Measurements from ENCODE around the gene AGRN. TPM values are rescaled to one million over a fixed set of nuclear protein-coding genes. Genes with fewer than 3 reads are reported as not detected.

The AGRN gene
- total and polyA plus RNA-seq, 8 donors, result 96.8 to 208 (median 149) TPM

DNA sequence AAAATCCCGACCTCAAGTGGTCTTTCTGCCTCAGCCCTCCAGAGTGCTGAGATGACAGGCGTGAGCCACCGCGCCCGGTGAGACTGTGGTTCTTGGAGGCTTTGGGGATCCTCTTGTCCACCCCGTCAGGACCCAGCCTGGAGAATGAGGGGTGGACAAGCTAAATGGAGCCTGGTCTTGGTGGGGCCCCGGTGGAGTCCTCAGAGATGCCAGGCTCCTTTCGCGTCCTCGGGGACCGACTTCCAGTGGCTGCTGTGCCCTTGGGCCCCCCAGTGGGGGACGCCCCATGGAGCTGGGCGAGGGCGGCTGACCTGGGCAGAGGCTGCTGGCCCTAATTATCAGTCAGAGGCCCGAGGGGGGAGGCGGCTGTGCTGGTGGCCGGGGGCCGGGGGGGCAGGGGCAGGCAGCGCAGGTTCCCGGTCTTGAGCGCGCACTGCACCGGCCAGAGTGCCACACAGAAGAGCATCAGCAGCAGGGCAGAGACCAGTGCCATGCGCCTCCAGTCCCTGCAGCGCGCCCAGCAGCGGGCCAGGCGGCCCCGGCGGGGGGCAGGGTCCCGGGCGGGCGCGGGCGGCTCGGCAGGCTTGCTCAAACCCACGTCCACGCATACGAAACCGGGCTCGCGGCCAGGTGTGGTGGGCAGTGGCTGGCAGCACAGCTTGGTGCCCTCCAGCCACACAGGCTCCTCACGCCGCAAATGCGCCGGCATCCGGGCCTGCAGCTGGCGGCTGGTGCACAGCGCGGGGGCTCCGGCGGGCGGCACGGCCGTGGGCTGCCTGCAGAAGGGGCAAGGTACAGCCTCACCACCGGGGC, 51.8 kb downstream of the AGRN start:
- no peaks in the 10 kb centered on the region for H3K36me3 ChIP-seq
- H3K4me3 ChIP-seq, result no peak overlapping the region
- no peak for ATAC-seq
- H3K9me3 ChIP-seq, result no peaks in the 10 kb centered on the region
- peaks cover 4 to 20% of the 10 kb centered on the region in 2 donors for H3K4me1 ChIP-seq
- DNase-seq, result peak in 1 of 4 donors; percentile 81
- no peak overlapping the region for H3K27ac ChIP-seq
- peaks cover 4 to 86% of the 10 kb centered on the region in 2 donors for H3K27me3 ChIP-seq
- intact Hi-C loops (cut with DNase I), result no loop called here
- TF ChIP-seq, protein P1, sequence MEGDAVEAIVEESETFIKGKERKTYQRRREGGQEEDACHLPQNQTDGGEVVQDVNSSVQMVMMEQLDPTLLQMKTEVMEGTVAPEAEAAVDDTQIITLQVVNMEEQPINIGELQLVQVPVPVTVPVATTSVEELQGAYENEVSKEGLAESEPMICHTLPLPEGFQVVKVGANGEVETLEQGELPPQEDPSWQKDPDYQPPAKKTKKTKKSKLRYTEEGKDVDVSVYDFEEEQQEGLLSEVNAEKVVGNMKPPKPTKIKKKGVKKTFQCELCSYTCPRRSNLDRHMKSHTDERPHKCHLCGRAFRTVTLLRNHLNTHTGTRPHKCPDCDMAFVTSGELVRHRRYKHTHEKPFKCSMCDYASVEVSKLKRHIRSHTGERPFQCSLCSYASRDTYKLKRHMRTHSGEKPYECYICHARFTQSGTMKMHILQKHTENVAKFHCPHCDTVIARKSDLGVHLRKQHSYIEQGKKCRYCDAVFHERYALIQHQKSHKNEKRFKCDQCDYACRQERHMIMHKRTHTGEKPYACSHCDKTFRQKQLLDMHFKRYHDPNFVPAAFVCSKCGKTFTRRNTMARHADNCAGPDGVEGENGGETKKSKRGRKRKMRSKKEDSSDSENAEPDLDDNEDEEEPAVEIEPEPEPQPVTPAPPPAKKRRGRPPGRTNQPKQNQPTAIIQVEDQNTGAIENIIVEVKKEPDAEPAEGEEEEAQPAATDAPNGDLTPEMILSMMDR (IDR thresholded peaks at IDR 0.05), result no peak

DNA sequence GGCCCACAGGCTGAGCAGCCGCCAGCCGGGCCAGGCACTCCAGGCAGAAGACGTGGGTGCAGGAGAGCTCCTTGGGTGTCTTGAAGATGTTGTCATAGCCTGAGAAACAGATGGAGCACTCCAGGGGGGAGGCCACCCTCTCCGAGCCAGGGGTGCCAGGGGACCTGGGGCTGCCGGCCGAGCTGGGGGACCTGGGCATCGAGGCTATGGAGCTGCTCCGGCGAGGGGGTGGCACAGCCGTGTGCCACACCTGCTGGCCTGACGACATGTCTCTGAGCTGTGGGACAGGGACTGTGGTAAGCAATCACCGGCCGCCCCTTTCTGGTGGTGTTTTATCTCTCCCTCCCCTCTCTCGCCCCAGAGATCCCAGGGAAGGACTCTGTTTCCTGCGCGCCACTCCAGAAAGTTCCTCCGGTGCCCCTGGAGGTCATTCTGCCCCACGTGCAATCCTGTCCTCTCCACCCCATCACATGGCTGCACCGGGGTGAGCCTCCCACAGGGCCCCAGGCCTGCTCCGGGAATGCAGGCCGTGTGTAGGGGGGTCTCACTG, 52.5 kb downstream of the AGRN start:
- Histone ChIP-seq H3K4me1 (peaks cover 4 to 20% of the 10 kb centered on the region in 2 donors), H3K9me3 (no peaks in the 10 kb centered on the region), H3K27me3 (peaks cover 4 to 79% of the 10 kb centered on the region in 2 donors), H3K27ac (no peak overlapping the region), H3K4me3 (no peak overlapping the region), H3K36me3 (no peaks in the 10 kb centered on the region)
- intact Hi-C loops (cut with DNase I), result no loop called here
- TF ChIP-seq, protein P1 (IDR thresholded peaks at IDR 0.05), result no peak
- peak in 1 of 4 donors; percentile 78 for DNase-seq
- ATAC-seq, result no peak

DNA sequence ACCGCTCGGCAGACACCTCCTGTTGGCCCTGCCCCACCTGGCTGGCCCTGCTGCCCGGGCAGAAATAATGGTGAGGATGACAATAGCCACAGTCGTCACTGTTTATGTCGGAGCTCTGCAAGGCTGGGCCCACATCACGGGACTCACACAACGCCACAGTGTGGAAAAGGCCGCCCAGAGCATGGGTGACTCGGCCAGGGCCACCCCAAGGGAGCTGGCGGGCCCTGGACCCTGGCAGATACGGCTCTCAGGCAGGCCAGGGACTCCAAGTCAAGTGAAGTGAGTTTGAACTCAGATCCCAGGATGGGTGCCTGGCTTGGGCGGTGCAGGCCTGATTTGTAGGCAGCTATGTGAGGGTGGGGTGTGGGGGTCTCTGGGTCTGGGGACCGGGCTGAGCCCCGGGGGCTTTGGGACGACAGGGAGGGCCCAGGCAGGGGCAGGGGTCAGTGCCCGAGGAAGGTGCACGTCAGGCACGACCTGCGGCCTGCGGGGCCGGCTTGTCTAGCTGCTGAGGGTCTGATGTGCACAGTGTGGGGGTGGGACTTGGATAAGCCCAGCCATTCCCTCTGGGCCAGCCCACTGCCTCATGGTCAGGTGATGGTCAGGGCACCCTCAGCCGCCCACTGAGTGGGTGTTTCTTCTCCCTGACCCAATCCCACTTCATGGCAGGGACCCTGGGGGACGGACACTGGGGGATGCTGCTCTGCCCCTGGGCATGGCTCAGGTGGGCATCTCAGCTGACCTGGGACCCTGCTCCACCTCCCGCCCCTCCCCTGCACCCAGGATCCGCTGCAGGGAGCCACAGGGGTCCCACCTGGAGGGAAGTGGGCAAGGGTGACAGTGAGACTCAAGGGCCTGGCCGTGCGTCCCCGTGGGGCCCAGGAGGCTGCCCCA, 53.2 kb downstream of the AGRN start:
- Histone ChIP-seq H3K4me3 (peak overlapping the region in 1 of 2 donors; percentile 23), H3K4me1 (peaks cover 4 to 19% of the 10 kb centered on the region in 2 donors), H3K27ac (peak overlapping the region in 1 of 2 donors; percentile 57), H3K27me3 (peaks cover 4 to 72% of the 10 kb centered on the region in 2 donors), H3K36me3 (no peaks in the 10 kb centered on the region), H3K9me3 (no peaks in the 10 kb centered on the region)
- ATAC-seq, result no peak
- intact Hi-C loops (cut with DNase I), result no loop called here
- peak in 1 of 4 donors; percentile 76 for DNase-seq
- TF ChIP-seq, protein P1 (IDR thresholded peaks at IDR 0.05), result no peak

DNA sequence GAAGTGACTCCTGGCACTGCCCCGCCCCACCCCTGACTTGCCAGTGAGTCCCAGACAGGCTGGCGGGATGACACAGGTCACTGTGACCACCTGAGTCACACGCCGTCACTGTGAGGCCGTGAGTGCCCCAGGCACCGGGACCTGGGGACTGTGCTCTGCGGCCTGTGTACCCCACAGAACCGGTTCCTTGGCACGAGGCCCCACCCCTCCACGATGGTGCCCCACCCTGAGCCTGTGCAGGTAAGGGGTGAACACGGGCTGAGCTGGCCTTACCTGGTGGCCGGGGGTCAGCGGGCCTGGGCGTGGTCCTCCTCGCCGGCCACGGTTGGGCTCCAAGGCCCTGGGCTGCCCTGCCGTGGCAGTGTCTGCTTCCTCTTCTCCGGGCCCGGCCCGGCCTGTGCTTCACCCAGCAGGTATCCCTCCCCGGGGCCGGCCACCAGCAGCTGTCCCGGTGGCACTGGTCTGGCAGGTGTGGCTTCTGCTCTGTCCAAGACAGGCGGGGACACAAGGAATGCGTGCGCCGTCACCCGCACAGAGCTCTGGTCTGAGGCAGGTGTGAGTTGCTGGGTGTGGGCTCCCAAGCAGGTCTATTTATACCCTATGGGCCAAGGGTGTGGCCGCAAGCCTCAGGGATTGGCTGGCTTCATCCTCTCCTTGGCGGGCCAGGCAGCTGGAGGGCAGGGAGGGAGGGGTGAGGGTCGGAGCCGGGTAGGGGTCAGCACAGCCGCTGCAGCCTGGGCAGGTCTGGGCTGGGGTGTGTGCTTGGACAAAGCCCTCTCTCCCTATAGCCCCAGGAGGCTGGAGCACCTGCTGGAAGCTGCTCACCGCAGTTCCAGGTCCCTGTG, 54.0 kb downstream of the AGRN start, which contains the start of gene RNF223:
RNF223 (minus strand) TSS at position 564 of the 845 bp plus-strand sequence. CDS start 1,740 bp downstream, outside the sequence.
- peak within 1 kb of the TSS in 1 of 2 donors; percentile 57 for H3K27ac ChIP-seq
- peak within 1 kb of the TSS in 1 of 2 donors; percentile 23 for H3K4me3 ChIP-seq
- peak; percentile 86 for ATAC-seq
- H3K9me3 ChIP-seq, result no peaks in the 10 kb centered on the region
- peaks cover 0 to 11% of the 10 kb centered on the region in 2 donors for H3K4me1 ChIP-seq
- H3K36me3 ChIP-seq, result no peaks in the 10 kb centered on the region
- TF ChIP-seq, protein P1 (IDR thresholded peaks at IDR 0.05), result no peak
- peaks cover 4 to 64% of the 10 kb centered on the region in 2 donors for H3K27me3 ChIP-seq
- intact Hi-C loops (cut with DNase I), result no loop called here
- peak in 3 of 4 donors; percentile 66 to 88 (median 73) for DNase-seq

Measured in left lung (tissue), 10 donors.